Measurements from ENCODE around the gene KRTAP5-11. TPM values are rescaled to one million over a fixed set of nuclear protein-coding genes. Genes with fewer than 3 reads are reported as not detected.
"Not testable (repeated sequence)": the region's sequence is repeated elsewhere in the genome, so short reads cannot be mapped to it uniquely, and the experiment has no call there.

The KRTAP5-11 gene
- total RNA-seq, 1 experiment from 2014 or later: not detected

DNA sequence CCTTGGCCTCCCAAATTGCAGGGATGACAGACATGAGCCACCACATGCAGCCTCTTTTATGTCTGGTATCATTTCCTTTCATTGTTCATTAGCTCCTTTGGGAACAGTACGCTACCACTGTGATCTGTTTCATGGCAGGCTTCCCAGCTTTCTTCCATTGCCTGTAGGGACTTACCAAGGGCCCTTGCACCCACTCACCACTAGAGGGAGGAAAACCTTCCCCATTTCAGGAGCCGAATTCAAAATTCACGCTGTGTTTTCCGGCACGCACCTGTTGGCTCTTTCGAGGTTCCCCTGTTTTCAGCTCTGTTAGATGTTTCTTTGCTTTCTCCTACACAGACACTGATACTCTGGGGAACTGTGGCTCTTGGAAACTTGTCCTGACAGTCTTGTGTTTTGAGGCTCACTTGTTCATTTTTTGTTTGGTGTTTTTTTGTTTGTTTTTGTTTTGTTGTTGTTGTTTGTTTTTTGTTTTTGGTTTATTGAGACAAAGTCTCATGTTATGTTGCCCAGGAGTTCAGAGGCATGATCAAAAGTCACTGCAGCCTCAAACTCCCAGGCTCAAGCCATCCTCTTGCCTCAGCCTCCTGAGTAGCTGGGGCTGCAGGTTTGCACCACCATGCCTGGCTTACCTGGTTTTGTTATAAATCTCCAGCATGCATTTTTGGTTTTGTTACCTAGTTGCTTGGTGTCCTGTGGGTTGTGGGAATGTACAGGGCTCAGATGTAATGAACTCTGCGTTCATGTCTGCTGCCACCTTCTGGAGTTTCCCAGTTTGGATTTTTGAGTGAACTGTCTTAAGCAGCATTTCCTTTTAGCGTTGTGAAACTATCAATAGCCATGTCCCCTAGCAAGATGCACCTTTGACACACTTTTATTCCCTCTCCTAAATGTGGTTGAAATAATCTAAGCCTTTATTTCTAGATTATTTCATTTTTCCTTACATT, 2.3 kb downstream of the KRTAP5-11 start:
- Mint-ChIP-seq H3K4me1 (ENCODE audit: insufficient read depth, unreplicated experiment) (no peaks in the 10 kb centered on the region), H3K9me3 (ENCODE audit: unreplicated experiment) (no peaks in the 10 kb centered on the region), H3K27me3 (ENCODE audit: insufficient read depth, unreplicated experiment) (no peaks in the 10 kb centered on the region), H3K27ac (ENCODE audit: low read depth, unreplicated experiment) (no peak overlapping the region), H3K36me3 (ENCODE audit: insufficient read depth, unreplicated experiment) (no peaks in the 10 kb centered on the region), H3K4me3 (ENCODE audit: unreplicated experiment) (no peak overlapping the region)
- ChIA-PET POLR2A (interaction anchor here (1.1 kb wide), 1 partner anchor 154 kb away, joined by 4 read pairs; no protein-coding TSS in a partner anchor), CTCF (interaction anchor here (0.6 to 2.2 kb wide), 7 partner anchors 12 to 1069 kb away, joined by 3 to 6 read pairs (median 3); no protein-coding TSS in a partner anchor)
- TF ChIP-seq, protein P1, sequence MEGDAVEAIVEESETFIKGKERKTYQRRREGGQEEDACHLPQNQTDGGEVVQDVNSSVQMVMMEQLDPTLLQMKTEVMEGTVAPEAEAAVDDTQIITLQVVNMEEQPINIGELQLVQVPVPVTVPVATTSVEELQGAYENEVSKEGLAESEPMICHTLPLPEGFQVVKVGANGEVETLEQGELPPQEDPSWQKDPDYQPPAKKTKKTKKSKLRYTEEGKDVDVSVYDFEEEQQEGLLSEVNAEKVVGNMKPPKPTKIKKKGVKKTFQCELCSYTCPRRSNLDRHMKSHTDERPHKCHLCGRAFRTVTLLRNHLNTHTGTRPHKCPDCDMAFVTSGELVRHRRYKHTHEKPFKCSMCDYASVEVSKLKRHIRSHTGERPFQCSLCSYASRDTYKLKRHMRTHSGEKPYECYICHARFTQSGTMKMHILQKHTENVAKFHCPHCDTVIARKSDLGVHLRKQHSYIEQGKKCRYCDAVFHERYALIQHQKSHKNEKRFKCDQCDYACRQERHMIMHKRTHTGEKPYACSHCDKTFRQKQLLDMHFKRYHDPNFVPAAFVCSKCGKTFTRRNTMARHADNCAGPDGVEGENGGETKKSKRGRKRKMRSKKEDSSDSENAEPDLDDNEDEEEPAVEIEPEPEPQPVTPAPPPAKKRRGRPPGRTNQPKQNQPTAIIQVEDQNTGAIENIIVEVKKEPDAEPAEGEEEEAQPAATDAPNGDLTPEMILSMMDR (IDR thresholded peaks at IDR 0.05; ENCODE audit: unreplicated experiment): peak; percentile 81
- intact Hi-C loops (cut with micrococcal nuclease): no loop called here
- DNase-seq (ENCODE audit: unreplicated experiment): peak; percentile 78
- BruUV-seq (replicated peaks): no TSS peak

DNA sequence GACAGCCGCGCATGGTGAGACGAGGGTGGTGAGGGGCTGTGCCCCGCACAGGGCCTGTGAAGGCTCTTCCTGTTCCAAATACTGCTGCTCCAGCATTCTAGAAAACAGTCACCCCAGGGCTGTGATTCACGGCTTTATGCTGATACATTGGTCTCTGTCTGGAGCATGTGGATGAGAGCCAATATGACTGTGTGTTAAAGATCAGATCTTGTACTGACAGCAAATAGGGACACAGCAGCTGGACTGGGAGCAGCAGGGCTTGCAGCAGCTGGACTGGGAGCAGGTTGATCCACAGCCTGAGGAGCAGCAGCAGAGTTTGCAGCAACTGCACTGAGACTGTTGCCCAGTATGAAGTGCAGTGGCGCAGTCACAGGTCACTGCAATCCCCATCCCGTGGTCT, 3.2 kb downstream of the KRTAP5-11 start:
- DNase-seq (ENCODE audit: unreplicated experiment); H3K27me3 Mint-ChIP-seq (ENCODE audit: insufficient read depth, unreplicated experiment); intact Hi-C loops (cut with micrococcal nuclease); H3K36me3 Mint-ChIP-seq (ENCODE audit: insufficient read depth, unreplicated experiment); H3K27ac Mint-ChIP-seq (ENCODE audit: low read depth, unreplicated experiment); H3K9me3 Mint-ChIP-seq (ENCODE audit: unreplicated experiment); H3K4me1 Mint-ChIP-seq (ENCODE audit: insufficient read depth, unreplicated experiment); H3K4me3 Mint-ChIP-seq (ENCODE audit: unreplicated experiment); BruUV-seq (replicated peaks): not testable (repeated sequence)
- ChIA-PET POLR2A (interaction anchor here (1.1 kb wide), 1 partner anchor 154 kb away, joined by 4 read pairs; no protein-coding TSS in a partner anchor), CTCF (interaction anchor here (0.6 to 2.2 kb wide), 4 partner anchors 11 to 34 kb away, joined by 3 to 6 read pairs (median 4); no protein-coding TSS in a partner anchor)

DNA sequence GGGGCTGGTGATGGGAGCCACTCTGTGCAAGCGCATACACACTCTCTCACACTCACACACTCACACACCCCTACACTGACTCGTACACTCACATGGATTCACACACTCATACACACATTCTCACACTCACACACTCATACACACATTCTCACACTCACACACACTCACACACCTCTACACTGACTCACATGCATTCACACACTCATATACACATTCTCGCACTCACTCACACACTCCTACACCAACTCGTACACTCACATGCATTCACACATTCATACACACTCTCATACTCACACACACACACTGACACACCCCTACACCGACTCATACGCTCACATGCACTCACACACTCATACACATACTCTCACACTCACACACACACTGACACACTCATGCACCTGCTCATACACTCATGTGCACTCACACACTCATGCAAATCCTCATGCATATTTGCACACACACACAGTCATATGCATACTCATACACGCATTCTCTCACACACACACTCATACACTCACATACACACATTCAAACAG, 5.1 kb downstream of the KRTAP5-11 start:
- BruUV-seq (replicated peaks): no TSS peak
- no peaks in the 10 kb centered on the region for H3K27me3 Mint-ChIP-seq (ENCODE audit: insufficient read depth, unreplicated experiment)
- no peaks in the 10 kb centered on the region for H3K4me1 Mint-ChIP-seq (ENCODE audit: insufficient read depth, unreplicated experiment)
- CTCF ChIA-PET: no interaction called here
- H3K36me3 Mint-ChIP-seq (ENCODE audit: insufficient read depth, unreplicated experiment): no peaks in the 10 kb centered on the region
- TF ChIP-seq, protein P1 (IDR thresholded peaks at IDR 0.05; ENCODE audit: unreplicated experiment): no peak
- no peak overlapping the region for H3K4me3 Mint-ChIP-seq (ENCODE audit: unreplicated experiment)
- POLR2A ChIA-PET: no interaction called here
- intact Hi-C loops (cut with micrococcal nuclease): no loop called here
- H3K9me3 Mint-ChIP-seq (ENCODE audit: unreplicated experiment): no peaks in the 10 kb centered on the region
- H3K27ac Mint-ChIP-seq (ENCODE audit: low read depth, unreplicated experiment): no peak overlapping the region
- no peak for DNase-seq (ENCODE audit: unreplicated experiment)

DNA sequence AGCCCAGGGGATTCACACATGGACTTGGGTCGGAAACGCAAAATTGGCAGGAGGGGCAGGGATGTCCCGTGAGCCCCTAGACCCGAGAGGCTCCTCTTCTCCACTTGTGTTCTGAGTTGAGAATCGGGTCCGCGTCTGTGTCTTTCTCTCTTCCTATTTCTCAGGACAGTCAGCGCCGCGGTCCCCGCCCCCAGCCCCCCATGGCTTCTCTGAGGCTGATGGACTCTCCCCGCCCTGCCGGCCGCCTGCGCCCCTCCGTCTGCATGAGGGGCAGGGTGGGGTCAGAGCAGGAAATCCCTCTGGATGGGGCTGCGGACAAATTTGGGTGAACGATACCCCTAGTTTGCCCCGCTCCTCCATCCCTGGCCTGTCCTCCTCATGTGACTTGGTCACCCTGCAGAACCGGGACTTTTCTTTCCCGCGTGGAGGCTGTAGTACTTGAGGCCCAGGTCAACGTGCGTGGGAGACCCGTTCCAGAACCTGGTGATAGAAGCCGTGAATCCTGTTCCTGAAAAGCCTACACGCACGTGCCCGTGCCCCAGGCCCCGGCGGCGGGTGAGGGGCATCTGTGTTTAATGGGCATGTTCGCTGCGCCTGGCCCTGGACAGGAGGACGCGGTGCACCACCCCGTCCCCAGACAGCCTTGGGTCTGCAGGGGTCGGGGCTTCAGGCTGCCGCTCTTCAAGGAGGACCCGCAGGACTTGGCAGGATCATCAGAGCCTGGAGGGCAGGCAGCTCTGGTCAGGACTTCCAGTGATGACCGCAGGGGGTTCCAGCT, 5.8 kb downstream of the KRTAP5-11 start:
- BruUV-seq (replicated peaks); H3K9me3 Mint-ChIP-seq (ENCODE audit: unreplicated experiment); H3K27ac Mint-ChIP-seq (ENCODE audit: low read depth, unreplicated experiment); H3K36me3 Mint-ChIP-seq (ENCODE audit: insufficient read depth, unreplicated experiment); H3K4me1 Mint-ChIP-seq (ENCODE audit: insufficient read depth, unreplicated experiment); DNase-seq (ENCODE audit: unreplicated experiment); POLR2A ChIA-PET; H3K27me3 Mint-ChIP-seq (ENCODE audit: insufficient read depth, unreplicated experiment); H3K4me3 Mint-ChIP-seq (ENCODE audit: unreplicated experiment); CTCF ChIA-PET; intact Hi-C loops (cut with micrococcal nuclease): not testable (repeated sequence)

All from MCF 10A (cell line).